HG02678 (cell line): ENCODE data around the gene PNPLA1.

Experiments used
- ATAC-seq: cut with Tn5 transposase; IDR thresholded peaks from one replicate; pipeline ENCODE4 v1.9.1; 2021; ENCODE audit warnings: mild to moderate bottlenecking, moderate library complexity; ENCODE audit not compliant: unreplicated experiment

The PNPLA1 gene

GRCh38 chr6:36355819-36356218 is 86.0 kb downstream of the PNPLA1 start:
- no peak for ATAC-seq

- ATAC-seq, result no peak
These were observed 88.0 kb downstream of the PNPLA1 start for GRCh38 chr6:36357872-36358225.
